HG03432 (cell line): ENCODE measurements around the gene NCLN.
"Not testable (repeated sequence)": the region's sequence is repeated elsewhere in the genome, so short reads cannot be mapped to it uniquely, and the experiment has no call there.

Experiments used
- ATAC-seq: cut with Tn5 transposase; IDR thresholded peaks from one replicate; pipeline ENCODE4 v1.9.1; 2021; ENCODE audit warnings: mild to moderate bottlenecking, moderate library complexity; ENCODE audit not compliant: unreplicated experiment

Gene NCLN

GRCh38 chr19:3224346-3225168, 38.8 kb downstream of the NCLN start, which contains the start of gene CELF5:
TSS of gene CELF5 (plus strand) at chr19:3224661. CDS start at chr19:3224740, 79 bp downstream.
- ATAC-seq = no peak

DNA sequence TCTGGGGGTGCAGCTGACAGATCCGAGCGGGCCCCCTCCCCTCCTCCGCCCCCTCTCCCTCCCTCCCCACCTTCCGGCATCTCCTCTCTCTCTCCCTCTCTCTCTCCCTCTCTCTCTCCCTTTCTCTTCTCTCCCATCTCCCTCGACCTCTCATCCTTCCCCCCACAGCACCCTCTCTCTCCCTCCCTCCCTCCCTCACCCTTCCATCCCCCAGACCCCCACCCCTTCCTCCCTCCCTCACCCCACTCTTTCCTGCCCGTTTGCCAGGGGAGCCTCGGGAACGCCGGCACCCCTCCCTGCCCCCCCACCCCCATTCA, 39.4 kb downstream of the NCLN start:
- ATAC-seq = no peak

- ATAC-seq = no peak
Observed at GRCh38 chr19:3225677-3226093, 40.0 kb downstream of the NCLN start.

GRCh38 chr19:3227054-3227626, 41.4 kb downstream of the NCLN start:
- no peak for ATAC-seq

DNA sequence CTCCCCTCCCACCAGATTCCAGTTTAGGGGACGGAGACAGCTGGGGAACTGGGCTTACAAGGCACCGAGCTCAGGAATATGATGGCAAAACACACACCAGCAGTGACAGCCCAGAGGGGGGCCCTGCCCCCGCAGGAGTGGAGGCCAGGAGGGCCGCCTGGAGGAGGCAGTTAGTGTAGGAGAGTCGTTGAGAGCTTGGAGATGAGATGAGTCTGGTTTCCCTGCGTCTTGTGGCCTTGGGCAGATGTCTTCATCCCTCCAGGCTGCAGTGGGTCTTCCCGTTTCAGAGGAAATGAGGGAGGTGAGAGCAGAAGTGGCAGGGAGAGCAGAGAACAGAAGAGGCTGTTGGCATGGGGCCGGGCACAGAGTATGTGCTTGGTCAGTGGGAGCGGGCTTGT, 43.6 kb downstream of the NCLN start:
- no peak for ATAC-seq

DNA sequence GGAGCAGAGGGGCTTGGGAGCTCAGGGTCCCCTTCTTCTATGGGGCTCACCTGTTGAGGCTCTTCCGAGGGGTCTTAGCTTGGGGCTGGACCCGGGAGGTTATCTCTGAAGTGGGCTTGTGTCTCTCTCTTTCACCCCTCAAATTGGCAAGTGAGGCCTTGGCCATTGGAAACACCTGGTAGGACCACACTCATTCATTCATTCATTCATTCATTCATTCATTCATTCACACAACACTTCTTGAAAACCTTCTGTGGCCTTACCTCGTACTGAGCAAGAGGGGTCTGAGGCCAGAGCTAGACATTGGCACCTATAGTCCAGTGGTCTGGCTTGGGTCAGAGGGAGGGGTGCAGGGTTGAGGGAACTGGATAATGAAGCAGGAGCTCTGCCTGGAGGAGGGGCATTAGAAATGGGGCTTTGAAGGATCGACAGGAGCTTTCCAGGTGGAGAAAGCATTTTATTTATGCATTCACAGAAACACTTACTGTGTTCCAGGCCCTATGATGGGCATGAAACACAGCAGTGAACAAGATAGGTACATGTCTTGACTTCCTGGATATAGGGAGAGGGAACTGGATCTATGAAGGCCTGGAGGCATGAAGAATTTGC, 44.3 kb downstream of the NCLN start:
- no peak for ATAC-seq

DNA sequence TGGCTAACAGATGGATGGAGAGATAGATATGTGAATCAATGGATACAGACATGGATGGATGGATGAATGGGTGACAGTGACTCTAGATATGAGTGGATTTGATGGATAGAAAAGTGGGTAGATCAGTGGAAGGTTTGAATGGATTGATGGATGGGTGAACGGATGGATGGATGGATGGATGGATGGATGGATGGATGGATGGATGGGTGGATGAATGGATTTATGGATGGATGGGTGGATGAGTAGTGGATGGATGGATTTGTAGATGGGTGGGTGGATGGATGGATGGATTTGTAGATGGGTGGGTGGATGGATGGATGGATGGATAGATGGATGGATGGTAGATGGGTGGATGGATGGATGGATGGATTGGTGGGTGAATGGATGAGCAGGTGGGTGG, 45.6 kb downstream of the NCLN start:
- ATAC-seq = no peak

DNA sequence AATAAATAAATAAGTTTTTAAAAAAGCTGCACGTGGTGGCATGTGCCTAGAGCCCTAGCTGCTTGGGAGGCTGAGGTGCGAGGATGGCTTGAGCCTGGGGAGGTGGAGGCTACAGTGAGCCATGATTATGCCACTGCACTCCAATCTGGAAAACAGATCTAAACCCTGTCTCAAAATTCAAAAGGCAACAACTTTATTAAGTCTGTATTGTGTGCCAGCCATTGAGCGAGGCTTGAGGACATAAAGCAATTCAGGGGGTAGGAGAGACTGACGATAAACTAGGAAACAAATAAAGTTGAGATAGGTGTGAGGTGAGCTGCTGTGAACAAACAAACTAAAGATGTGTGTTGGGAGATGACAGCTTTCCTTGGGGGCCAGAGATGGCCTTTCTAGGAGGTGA, 47.4 kb downstream of the NCLN start:
- ATAC-seq = no peak

DNA sequence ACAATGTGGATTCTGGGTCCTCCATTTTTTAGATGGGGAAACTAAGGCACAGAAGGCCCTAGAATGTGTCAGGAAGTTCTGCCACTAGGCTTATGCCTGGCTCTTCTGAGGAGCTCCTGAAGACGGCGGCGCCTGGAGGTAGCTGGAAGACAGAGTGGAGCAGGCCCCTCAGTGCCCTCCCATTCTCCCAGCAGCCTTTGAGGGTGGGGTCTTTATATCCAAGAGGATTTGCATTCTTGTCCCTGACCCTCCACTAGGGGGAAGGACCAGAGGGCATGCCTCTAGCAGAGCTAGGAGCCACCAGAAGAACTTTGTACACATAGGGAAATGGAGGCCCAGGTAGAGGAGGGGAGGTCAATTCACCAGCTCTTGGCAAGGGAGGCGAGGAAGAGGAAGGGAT, 48.1 kb downstream of the NCLN start:
- ATAC-seq = no peak

DNA sequence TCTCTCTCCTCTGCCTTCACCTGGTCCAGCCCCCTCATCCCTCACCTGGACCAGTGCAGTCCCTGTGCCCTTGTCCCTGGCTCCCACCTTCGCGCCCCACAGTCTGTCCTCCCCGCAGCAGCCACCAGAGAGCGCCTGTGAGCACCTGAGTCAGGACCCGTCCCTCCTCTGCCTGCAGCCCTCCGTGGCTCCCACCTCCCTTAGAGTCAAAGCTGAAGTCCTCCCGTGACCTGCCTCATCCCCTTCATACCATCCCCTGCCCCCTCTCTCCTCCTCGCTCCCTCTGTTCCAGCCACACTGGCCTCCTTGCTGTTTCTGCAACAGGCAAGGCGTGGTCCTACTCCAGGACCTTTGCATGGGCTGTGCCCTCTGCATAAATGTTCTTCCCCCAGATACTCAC, 49.1 kb downstream of the NCLN start:
- no peak for ATAC-seq

GRCh38 chr19:3235604-3236003, 49.9 kb downstream of the NCLN start:
- not testable (repeated sequence) for ATAC-seq

- ATAC-seq = no peak
Observed at GRCh38 chr19:3236272-3236671, 50.5 kb downstream of the NCLN start.

DNA sequence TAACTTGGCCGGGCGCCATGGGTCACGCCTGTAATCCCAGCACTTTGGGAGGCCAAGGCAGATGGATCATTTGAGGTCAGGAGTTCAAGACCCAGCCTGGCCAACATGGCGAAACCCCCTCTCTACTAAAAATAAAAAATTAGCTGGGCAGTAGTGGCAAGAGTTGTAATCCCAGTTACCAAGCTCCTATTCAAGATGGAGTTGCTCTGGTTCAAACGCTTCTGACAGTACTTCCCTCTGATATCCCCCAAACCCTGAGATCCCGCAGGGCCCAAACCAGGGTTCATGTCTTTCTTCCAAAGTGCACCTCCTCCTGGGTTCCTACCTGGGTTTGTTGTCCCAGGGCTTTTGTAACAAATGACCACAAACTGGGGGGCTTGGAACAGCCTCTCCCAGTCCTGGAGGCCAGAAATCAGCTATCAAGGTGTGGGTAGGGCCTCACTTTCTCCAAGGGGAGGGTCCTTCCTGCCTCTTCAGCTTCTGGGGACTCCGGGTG, 52.4 kb downstream of the NCLN start:
- ATAC-seq = no peak

GRCh38 chr19:3239367-3239766, 53.6 kb downstream of the NCLN start:
- no peak for ATAC-seq

DNA sequence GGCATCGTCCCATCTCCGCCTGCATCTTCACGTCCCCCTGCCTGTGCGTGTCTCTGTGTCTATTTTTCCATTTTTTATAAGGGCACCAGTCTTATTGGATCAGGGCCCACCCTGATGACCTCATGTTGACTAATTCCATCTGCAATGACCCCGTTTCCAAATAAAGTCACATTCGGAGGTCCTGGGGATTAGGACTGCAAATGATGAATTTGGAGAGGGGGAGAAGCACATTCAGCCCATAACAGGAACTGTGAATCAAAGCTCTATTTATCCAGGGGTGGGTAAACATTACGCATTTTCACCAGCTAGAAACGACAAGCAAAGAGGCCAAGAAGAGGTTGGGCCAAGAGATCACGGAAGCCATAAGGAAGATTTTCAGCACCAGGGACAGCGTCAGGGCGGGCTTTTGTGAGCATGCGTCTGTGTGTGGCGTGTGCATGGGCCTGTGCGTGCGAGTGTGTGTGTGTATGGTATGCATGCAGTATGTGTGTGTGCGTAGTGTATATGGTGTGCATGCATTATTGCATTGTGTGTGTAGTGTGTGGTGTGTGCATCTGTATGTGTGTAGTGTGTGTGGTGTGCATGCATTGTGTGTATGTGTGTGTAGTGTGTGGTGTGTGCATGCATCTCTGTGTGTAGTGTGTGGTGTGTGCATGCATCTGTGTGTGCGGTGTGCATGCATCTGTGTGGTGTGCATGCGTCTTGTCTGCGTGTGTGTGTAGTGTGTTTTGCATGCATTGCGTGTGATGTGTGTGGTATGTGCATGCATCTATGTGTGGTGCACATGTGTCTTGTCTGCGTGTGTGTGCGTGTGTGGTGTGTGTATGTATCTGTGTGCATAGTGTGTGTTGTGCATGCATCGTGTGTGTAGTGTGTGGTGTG, 58.3 kb downstream of the NCLN start:
- no peak for ATAC-seq

DNA sequence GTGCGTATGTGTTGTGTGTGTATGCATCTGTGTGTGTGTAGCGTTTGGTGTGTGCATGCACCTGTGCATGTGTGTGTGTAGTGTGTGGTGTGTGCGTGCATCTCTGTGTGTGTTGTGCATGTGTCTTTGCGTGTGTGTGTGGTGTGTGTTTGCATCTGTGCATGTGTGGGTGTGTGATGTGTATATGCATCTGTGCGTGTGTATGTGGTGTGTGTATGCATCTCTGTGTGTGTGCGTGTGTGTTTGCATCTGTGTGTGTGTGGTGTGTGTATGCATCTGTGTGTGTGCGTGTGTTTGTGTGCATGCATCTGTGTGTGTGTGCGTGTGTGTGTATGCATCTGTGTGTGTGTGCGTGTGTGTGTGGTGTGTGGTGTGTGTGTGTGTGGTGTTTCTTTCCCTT, 59.3 kb downstream of the NCLN start:
- ATAC-seq = no peak

DNA sequence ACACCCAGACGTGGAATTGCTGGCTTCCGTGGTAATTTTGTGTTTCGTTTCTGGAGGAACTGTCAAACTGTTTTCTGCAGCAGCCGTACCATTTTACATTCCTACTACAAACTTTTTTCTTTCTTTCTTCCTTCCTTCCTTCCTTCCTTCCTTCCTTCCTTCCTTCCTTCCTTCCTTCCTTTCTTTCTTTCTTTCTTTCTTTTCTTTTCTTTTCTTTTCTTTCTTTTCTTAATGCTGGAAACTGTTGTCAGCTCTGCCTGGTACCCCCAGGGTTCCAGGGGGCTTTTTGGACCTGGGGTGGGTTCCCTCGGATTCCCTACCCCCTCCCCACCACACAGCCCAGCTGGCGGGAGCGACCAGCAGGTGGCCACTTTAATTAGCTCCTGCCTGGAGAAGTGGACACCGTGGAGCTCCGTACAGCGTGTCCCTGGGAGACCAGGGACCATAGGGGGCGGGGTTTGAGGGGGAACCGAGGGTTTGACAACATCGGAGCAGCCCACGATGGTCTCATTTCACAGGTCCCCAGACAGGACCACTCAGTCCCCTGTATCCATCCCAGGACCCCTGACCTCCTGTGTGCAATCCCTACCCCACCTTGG, 63.1 kb downstream of the NCLN start:
- ATAC-seq = no peak

- no peak for ATAC-seq
Observed at GRCh38 chr19:3249408-3249807, 63.7 kb downstream of the NCLN start.

GRCh38 chr19:3250675-3251074, 64.9 kb downstream of the NCLN start:
- no peak for ATAC-seq

- ATAC-seq = no peak
Observed at GRCh38 chr19:3251229-3251628, 65.5 kb downstream of the NCLN start.

GRCh38 chr19:3252650-3253049, 66.9 kb downstream of the NCLN start:
- no peak for ATAC-seq
